H1 (cell line): ENCODE data around the gene CYSRT1. TPM values are rescaled to one million over a fixed set of nuclear protein-coding genes. Genes with fewer than 3 reads are reported as not detected.

Experiments
- CTCF ChIA-PET: fragments of 300-600 bp; sonication (Branson Sonifier 250); formaldehyde crosslinking; loops from one replicate; lab custom pipeline; 2021; ENCODE audit not compliant: partially characterized antibody; lab: Charles Lee
- POLR2A ChIA-PET: fragments of 300-600 bp; sonication (Branson Sonifier 250); formaldehyde crosslinking; loops from one replicate; lab custom pipeline; 2021; ENCODE audit warnings: inconsistent platforms; ENCODE audit not compliant: partially characterized antibody; lab: Charles Lee
- DNase-seq, 2 experiments: peaks; one replicate each; pipeline versions ENCODE4 v3.0.0 to v3.0.0-alpha.2; 2010 to 2022; ENCODE audit warnings: low spot score in 2 of 2, low read depth in 1 of 2, mixed read lengths in 1 of 2
- FAIRE-seq: peaks from 2 replicates; lab custom pipeline; 2011; peaks lifted over from hg19 to GRCh38; lab: Jason Lieb, UNC
- H2AFZ ChIP-seq: 2 replicates; pipeline ENCODE4 v1.8.1; 2012; ENCODE audit warnings: low read length, inconsistent platforms
- H2AK5ac ChIP-seq: 2 replicates; pipeline ENCODE4 v1.6.1; 2013; ENCODE audit warnings: low read depth, low read length
- H2BK120ac ChIP-seq: replicated peaks from 2 replicates; pipeline ENCODE3; 2013; ENCODE audit warnings: low read depth, low read length, inconsistent platforms
- H2BK12ac ChIP-seq: 2 replicates; pipeline ENCODE4 v1.6.1; 2013; ENCODE audit warnings: low read depth, low read length
- H2BK15ac ChIP-seq: 2 replicates; pipeline ENCODE4 v1.6.1; 2013; ENCODE audit warnings: low read length
- H2BK20ac ChIP-seq: 2 replicates; pipeline ENCODE4 v1.6.1; 2013; ENCODE audit warnings: low read length
- H2BK5ac ChIP-seq: 2 replicates; pipeline ENCODE4 v1.6.1; 2013; ENCODE audit warnings: low read depth, low read length
- H3K14ac ChIP-seq: 2 replicates; pipeline ENCODE4 v1.6.1; 2013; ENCODE audit warnings: inconsistent platforms; ENCODE audit not compliant: insufficient read length
- H3K18ac ChIP-seq: 2 replicates; pipeline ENCODE4 v1.6.1; 2013; ENCODE audit warnings: low read length; ENCODE audit errors: extremely low read depth
- H3K23ac ChIP-seq: 2 replicates; pipeline ENCODE4 v1.6.1; 2013; ENCODE audit warnings: inconsistent platforms; ENCODE audit not compliant: insufficient read length
- H3K23me2 ChIP-seq: 2 replicates; pipeline ENCODE4 v1.6.1; 2013; ENCODE audit warnings: low read depth, low read length
- H3K27ac ChIP-seq: 2 replicates; pipeline ENCODE4 v1.6.1; 2011; ENCODE audit warnings: low read depth, low read length, inconsistent platforms
- H3K27me3 ChIP-seq, 4 experiments: replicated peaks in 1 of 4; 1 replicate in 1 of 4; 2 replicates in 3 of 4; pipeline versions ENCODE4 v1.6.1 to v1.8.1; 2011 to 2013; ENCODE audit warnings: low read length in 3 of 4, mild to moderate bottlenecking in 3 of 4, inconsistent platforms in 2 of 4, mixed read lengths in 2 of 4, moderate library complexity in 1 of 4; ENCODE audit not compliant: control insufficient read depth in 3 of 4, insufficient read depth in 3 of 4; ENCODE audit errors: extremely low read depth in 1 of 4
- H3K36me3 ChIP-seq, 4 experiments: 2 replicates each; pipeline versions ENCODE4 v1.6.1 to v1.8.1; 2011 to 2013; ENCODE audit warnings: mild to moderate bottlenecking in 4 of 4, low read length in 3 of 4, moderate library complexity in 2 of 4, control low read depth in 1 of 4, inconsistent platforms in 1 of 4; ENCODE audit not compliant: insufficient read depth in 4 of 4, control insufficient read depth in 2 of 4
- H3K4ac ChIP-seq: replicated peaks from 2 replicates; pipeline ENCODE3; 2013; ENCODE audit warnings: low read length, low read depth, mixed read lengths, inconsistent platforms; ENCODE audit not compliant: insufficient read length
- H3K4me1 ChIP-seq, 4 experiments: replicated peaks in 1 of 4; 1 replicate in 1 of 4; 2 replicates in 3 of 4; pipeline versions ENCODE4 v1.6.1 to v1.8.1; 2011 to 2013; ENCODE audit warnings: low read length in 3 of 4, inconsistent platforms in 2 of 4, mixed read lengths in 1 of 4; ENCODE audit not compliant: insufficient read depth in 4 of 4, control insufficient read depth in 3 of 4
- H3K4me2 ChIP-seq, 2 experiments: 2 replicates each; pipeline versions ENCODE4 v1.6.1 to v1.8.1; 2011 to 2013; ENCODE audit warnings: low read depth in 2 of 2, low read length in 2 of 2, control low read depth in 1 of 2, inconsistent platforms in 1 of 2, mild to moderate bottlenecking in 1 of 2; ENCODE audit not compliant: insufficient read depth in 1 of 2
- H3K4me3 ChIP-seq, 4 experiments: fragments of 200-600, 300-600 bp in 1 of 4; sonication (generic), shearing (Covaris generic), sonication (Bioruptor Twin) in 1 of 4; 2 replicates each; pipeline versions ENCODE4 v1.5.1 to v1.8.1; 2011 to 2016; ENCODE audit warnings: low read length in 4 of 4, low read depth in 3 of 4, control low read depth in 2 of 4, inconsistent platforms in 2 of 4, mild to moderate bottlenecking in 2 of 4, mixed read lengths in 1 of 4, moderate library complexity in 1 of 4; ENCODE audit not compliant: insufficient read depth in 2 of 4; ENCODE audit errors: extremely low read depth in 1 of 4
- H3K56ac ChIP-seq: replicated peaks from 2 replicates; pipeline ENCODE3; 2013; ENCODE audit warnings: low read depth, mild to moderate bottlenecking, mixed read lengths, low read length, inconsistent platforms; ENCODE audit not compliant: insufficient read length
- H3K79me1 ChIP-seq: 2 replicates; pipeline ENCODE4 v1.6.1; 2013; ENCODE audit warnings: low read depth, low read length, control low read depth
- H3K79me2 ChIP-seq, 2 experiments: 2 replicates each; pipeline versions ENCODE4 v1.6.1 to v1.8.1; 2012 to 2013; ENCODE audit warnings: low read length in 2 of 2, mild to moderate bottlenecking in 2 of 2, inconsistent platforms in 1 of 2; ENCODE audit not compliant: insufficient read depth in 2 of 2, control insufficient read depth in 1 of 2
- H3K9ac ChIP-seq, 4 experiments: replicated peaks in 1 of 4; 1 replicate in 1 of 4; 2 replicates in 3 of 4; pipeline versions ENCODE4 v1.6.1 to v1.8.1; 2011 to 2013; ENCODE audit warnings: low read depth in 3 of 4, low read length in 3 of 4, control low read depth in 2 of 4, mild to moderate bottlenecking in 2 of 4, moderate library complexity in 2 of 4, inconsistent platforms in 1 of 4; ENCODE audit errors: extremely low read depth in 1 of 4
- H3K9me3 ChIP-seq, 2 experiments: 2 replicates each; pipeline versions ENCODE4 v1.6.1 to v1.8.1; 2012 to 2013; ENCODE audit warnings: mild to moderate bottlenecking in 2 of 2, moderate library complexity in 2 of 2, control low read depth in 1 of 2, inconsistent platforms in 1 of 2, low read depth in 1 of 2, low read length in 1 of 2, mixed read lengths in 1 of 2; ENCODE audit not compliant: insufficient read depth in 2 of 2
- H4K20me1 ChIP-seq, 2 experiments: replicated peaks in 1 of 2; 2 replicates each; pipeline versions ENCODE3 to v1.8.1; 2011 to 2013; ENCODE audit warnings: inconsistent platforms in 2 of 2, low read length in 2 of 2, mild to moderate bottlenecking in 1 of 2; ENCODE audit not compliant: insufficient read depth in 2 of 2, control insufficient read depth in 1 of 2
- H4K5ac ChIP-seq: 2 replicates; pipeline ENCODE4 v1.6.1; 2013; ENCODE audit warnings: low read length, low read depth, mixed read lengths, inconsistent platforms; ENCODE audit not compliant: insufficient read length
- H4K8ac ChIP-seq: 2 replicates; pipeline ENCODE4 v1.8.0; 2013; ENCODE audit warnings: mild to moderate bottlenecking, moderate library complexity, low read length, inconsistent platforms; ENCODE audit not compliant: insufficient read depth; ENCODE audit errors: extremely low read depth
- H4K91ac ChIP-seq: replicated peaks from 2 replicates; pipeline ENCODE3; 2013; ENCODE audit warnings: low read length, mixed read lengths, inconsistent platforms; ENCODE audit not compliant: insufficient read length
- CEBPB ChIP-seq: IDR thresholded peaks from 2 replicates; pipeline ENCODE4 v1.6.1; 2012; ENCODE audit warnings: low read depth, low read length
- CHD2 ChIP-seq: IDR thresholded peaks from 2 replicates; pipeline ENCODE4 v1.6.1; 2012; ENCODE audit warnings: low read length, improper control_type of control experiment
- RBBP5 ChIP-seq: IDR thresholded peaks from 2 replicates; pipeline ENCODE4 v1.7.1; 2012; ENCODE audit warnings: low read depth, mild to moderate bottlenecking, inconsistent platforms, low read length, moderate library complexity, borderline replicate concordance
- RNF2 ChIP-seq: fragments of 200-900, 300-1000 bp; sonication (generic); IDR thresholded peaks from 2 replicates; pipeline ENCODE4 v1.7.1; 2016; ENCODE audit warnings: borderline replicate concordance, low read depth, mild to moderate bottlenecking, antibody characterized with exemption, low read length; ENCODE audit not compliant: poor library complexity, severe bottlenecking; ENCODE audit errors: missing control alignments
- WGBS, 2 experiments: shearing (Covaris generic) in 1 of 2; methylation state at CpG; one replicate each; pipeline versions ENCODE4 v1.1.6 to v1.1.7; 2013 to 2015; ENCODE audit warnings: low lambda C conversion rate in 2 of 2, mixed read lengths in 2 of 2, inconsistent platforms in 1 of 2, low coverage in 1 of 2, missing lambda C conversion rate in 1 of 2; ENCODE audit not compliant: insufficient replicate concordance in 2 of 2, insufficient coverage in 1 of 2, insufficient read length in 1 of 2; ENCODE audit errors: extremely low coverage in 1 of 2, missing lambda C conversion rate in 1 of 2; 5-methylcytosine and 5-hydroxymethylcytosine counted together
- polyA plus RNA-seq, 7 experiments: library from polyadenylated mRNA; depleted of rRNA in 3 of 7; stranded (reverse) in 5 of 7; unstranded in 2 of 7; fragments of >200 nt in 5 of 7; fragments of 200-250 nt in 2 of 7; gene quantifications; 1 replicate in 5 of 7; 2 replicates in 1 of 7; 4 replicates in 1 of 7; pipeline versions ENCODE4 v1.2.1 to v1.2.3, GENCODE V29; 2011 to 2013; ENCODE audit warnings: missing spikeins in 2 of 7, mixed read lengths in 2 of 7
- total RNA-seq: library from RNA; stranded (reverse); fragmentation: NEBNext Ultra II Directional; extraction: Animal tissue kit (Norgen Biotek cat#: 25700); gene quantifications from 2 replicates; pipeline ENCODE4 v1.2.1, GENCODE V29; 2021

Gene CYSRT1
- total and polyA plus RNA-seq, 2 of the 8 experiments (the other 6 are each of a cell fraction or from before 2014, with no cell fraction given) = 1.0 to 6.5 TPM

GRCh38 chr9:137180491-137180890, 44.5 kb upstream of the CYSRT1 start:
- peaks cover 0 to 40% (median 10%) of the 10 kb centered on the region in 4 experiments; a peak in 7 of 8 replicates for H3K36me3 ChIP-seq
- no peak overlapping the region for H3K18ac ChIP-seq
- H2AFZ ChIP-seq = no peak overlapping the region
- no peak overlapping the region for H3K56ac ChIP-seq
- ChIA-PET POLR2A (interaction anchor here (0.7 to 1.6 kb wide), 6 partner anchors 8 to 102 kb away, joined by 3 to 9 read pairs (median 3); partner anchors contain the start of genes ANAPC2 and SSNA1), CTCF (interaction anchor here (1.0 to 1.5 kb wide), 7 partner anchors 9 to 117 kb away, joined by 3 to 5 read pairs (median 3); partner anchors contain the start of gene TMEM210)
- no peak for FAIRE-seq
- no peak for DNase-seq
- no peaks in the 10 kb centered on the region for H3K23me2 ChIP-seq
- H3K4ac ChIP-seq = no peak overlapping the region
- no peak overlapping the region for H2AK5ac ChIP-seq
- H4K8ac ChIP-seq = peak overlapping the region; percentile 51; the same call in 1 of the 2 replicates
- no peak overlapping the region for H3K23ac ChIP-seq
- WGBS, 2 experiments = 97% methylated on average over 17 of the region's 20 CpGs; no CpG with 5 or more reads in 1 of the 2 experiments
- H3K79me1 ChIP-seq = no peaks in the 10 kb centered on the region; the same call in none of the 2 replicates
- H3K4me1 ChIP-seq = peaks cover 0 to 2% (median under 1%) of the 10 kb centered on the region in 4 experiments; a peak in 2 of 7 replicates
- H3K9ac ChIP-seq = no peak overlapping the region
- no peak overlapping the region for H2BK120ac ChIP-seq
- H2BK12ac ChIP-seq = no peak overlapping the region
- H3K27ac ChIP-seq = no peak overlapping the region
- no peak overlapping the region for H4K5ac ChIP-seq
- no peak overlapping the region for H4K91ac ChIP-seq
- no peak overlapping the region for H2BK5ac ChIP-seq
- H3K9me3 ChIP-seq = no peaks in the 10 kb centered on the region
- no peak overlapping the region for H3K14ac ChIP-seq
- no peak overlapping the region for H2BK20ac ChIP-seq
- no peaks in the 10 kb centered on the region for H3K79me2 ChIP-seq
- no peak overlapping the region for H3K4me2 ChIP-seq
- no peak overlapping the region for H2BK15ac ChIP-seq
- no peaks in the 10 kb centered on the region; a peak in 2 of 7 replicates for H3K27me3 ChIP-seq
- H3K4me3 ChIP-seq = no peak overlapping the region
- H4K20me1 ChIP-seq = peaks cover 2 to 24% of the 10 kb centered on the region in 2 experiments
- no peak for TF ChIP-seq RBBP5
- no peak for TF ChIP-seq RNF2
- no peak for TF ChIP-seq CEBPB
- TF ChIP-seq CHD2 = no peak
